Fibroblast of lung (primary cell): ENCODE data around the gene PSME4. TPM values are rescaled to one million over a fixed set of nuclear protein-coding genes. Genes with fewer than 3 reads are reported as not detected.
A peak's percentile ranks its signal among the peaks of the same experiment; 100 is the strongest.

Source experiments
- DNase-seq, 2 donors: peaks; one replicate each; pipeline versions ENCODE4 v3.0.0 to v3.0.0-alpha.2; 2010; ENCODE audit warnings: low read depth in 2 of 2
- H2AFZ ChIP-seq: 2 replicates; pipeline ENCODE4 v1.5.1; 2012; ENCODE audit warnings: low read length, control low read depth, inconsistent platforms
- H3K27ac ChIP-seq: 2 replicates; pipeline ENCODE4 v1.5.1; 2011; ENCODE audit warnings: low read length, control low read depth; ENCODE audit not compliant: insufficient read depth
- H3K27me3 ChIP-seq: 2 replicates; pipeline ENCODE4 v1.5.1; 2011; ENCODE audit warnings: mild to moderate bottlenecking, low read length; ENCODE audit not compliant: control insufficient read depth, insufficient read depth
- H3K36me3 ChIP-seq: 2 replicates; pipeline ENCODE4 v1.5.1; 2011; ENCODE audit warnings: low read length; ENCODE audit not compliant: control insufficient read depth, insufficient read depth
- H3K4me1 ChIP-seq: 2 replicates; pipeline ENCODE4 v1.5.1; 2011; ENCODE audit warnings: low read length; ENCODE audit not compliant: control insufficient read depth, insufficient read depth; ENCODE audit errors: extremely low read depth
- H3K4me2 ChIP-seq: 2 replicates; pipeline ENCODE4 v1.5.1; 2011; ENCODE audit warnings: low read length, control low read depth; ENCODE audit not compliant: insufficient read depth; ENCODE audit errors: extremely low read depth
- H3K4me3 ChIP-seq, 4 experiments: fragments of 200-600 bp in 1 of 4; sonication (generic) in 1 of 4; replicated peaks in 1 of 4; 2 replicates each; pipeline ENCODE4 v1.5.1; 2011 to 2016; ENCODE audit warnings: low read length in 4 of 4, low read depth in 3 of 4, mild to moderate bottlenecking in 3 of 4, control low read depth in 2 of 4, inconsistent platforms in 1 of 4, mixed read lengths in 1 of 4; ENCODE audit not compliant: insufficient read depth in 1 of 4; ENCODE audit errors: control extremely low read depth in 1 of 4
- H3K79me2 ChIP-seq: 2 replicates; pipeline ENCODE4 v1.5.1; 2012; ENCODE audit warnings: mild to moderate bottlenecking, low read length, inconsistent platforms; ENCODE audit not compliant: control insufficient read depth, insufficient read depth
- H3K9ac ChIP-seq: 2 replicates; pipeline ENCODE4 v1.5.1; 2011; ENCODE audit warnings: mild to moderate bottlenecking, low read length, control low read depth; ENCODE audit not compliant: insufficient read depth
- H3K9me3 ChIP-seq: 2 replicates; pipeline ENCODE4 v1.5.1; 2012; ENCODE audit warnings: low read depth, low read length; ENCODE audit not compliant: control insufficient read depth, insufficient read depth
- H4K20me1 ChIP-seq: 2 replicates; pipeline ENCODE4 v1.5.1; 2011; ENCODE audit warnings: low read length; ENCODE audit not compliant: control insufficient read depth, insufficient read depth; ENCODE audit errors: extremely low read depth
- EZH2 ChIP-seq: IDR thresholded peaks from 2 replicates; pipeline ENCODE4 v1.5.1; 2012; ENCODE audit warnings: low read length, control low read depth, mild to moderate bottlenecking; ENCODE audit errors: missing control alignments
- polyA plus RNA-seq, 2 donors: library from polyadenylated mRNA; depleted of rRNA in 1 of 2; stranded (reverse) in 1 of 2; unstranded in 1 of 2; fragments of >200 nt; gene quantifications; 2 replicates each; pipeline ENCODE4 v1.2.1, GENCODE V29; 2011 to 2012; ENCODE audit warnings: missing spikeins in 1 of 2
- total RNA-seq: library from RNA; depleted of rRNA; stranded (reverse); fragments of >200 nt; gene quantifications from 2 replicates; pipeline ENCODE4 v1.2.1, GENCODE V29; 2014
- TF ChIP-seq, protein P1 (sequence below), 2 donors: IDR thresholded peaks in 1 of 2; conservative IDR thresholded peaks in 1 of 2; 1 replicate in 1 of 2; 2 replicates in 1 of 2; pipeline ENCODE4 v1.5.1; 2011 to 2012; ENCODE audit warnings: low read length in 2 of 2, control low read depth in 1 of 2, inconsistent platforms in 1 of 2, low read depth in 1 of 2, mild to moderate bottlenecking in 1 of 2

Gene PSME4
- total and polyA plus RNA-seq, 2 donors (not counting 1 experiment from before 2014, with no cell fraction given): 26.8 to 34.6 TPM

DNA sequence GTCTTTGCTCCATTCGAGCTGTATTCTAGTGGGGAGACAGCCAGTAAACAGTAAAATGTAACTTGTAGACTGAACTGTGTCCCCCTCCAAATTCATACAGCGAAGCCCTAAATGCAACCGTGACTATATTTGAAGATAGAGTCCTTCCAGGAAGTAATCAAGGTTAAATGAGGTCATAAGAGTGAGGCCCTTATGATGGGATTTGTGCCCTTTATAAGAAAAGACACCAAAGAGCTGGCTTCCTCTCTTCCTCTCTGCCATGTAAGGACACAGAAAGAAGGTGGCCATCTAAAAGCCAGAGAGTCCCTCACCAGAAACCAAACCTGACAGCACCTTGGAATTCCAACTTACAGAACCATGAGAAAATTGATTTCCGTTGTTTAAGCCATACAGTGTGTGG is 142.5 kb downstream of the PSME4 start:
- Histone ChIP-seq H4K20me1 (no peaks in the 10 kb centered on the region), H3K9ac (no peak overlapping the region), H3K36me3 (no peaks in the 10 kb centered on the region), H3K79me2 (no peaks in the 10 kb centered on the region), H3K4me1 (no peaks in the 10 kb centered on the region), H3K27ac (no peak overlapping the region), H2AFZ (no peak overlapping the region), H3K9me3 (no peaks in the 10 kb centered on the region), H3K4me2 (no peak overlapping the region), H3K27me3 (no peaks in the 10 kb centered on the region), H3K4me3 (no peak overlapping the region)
- TF ChIP-seq, protein P1, sequence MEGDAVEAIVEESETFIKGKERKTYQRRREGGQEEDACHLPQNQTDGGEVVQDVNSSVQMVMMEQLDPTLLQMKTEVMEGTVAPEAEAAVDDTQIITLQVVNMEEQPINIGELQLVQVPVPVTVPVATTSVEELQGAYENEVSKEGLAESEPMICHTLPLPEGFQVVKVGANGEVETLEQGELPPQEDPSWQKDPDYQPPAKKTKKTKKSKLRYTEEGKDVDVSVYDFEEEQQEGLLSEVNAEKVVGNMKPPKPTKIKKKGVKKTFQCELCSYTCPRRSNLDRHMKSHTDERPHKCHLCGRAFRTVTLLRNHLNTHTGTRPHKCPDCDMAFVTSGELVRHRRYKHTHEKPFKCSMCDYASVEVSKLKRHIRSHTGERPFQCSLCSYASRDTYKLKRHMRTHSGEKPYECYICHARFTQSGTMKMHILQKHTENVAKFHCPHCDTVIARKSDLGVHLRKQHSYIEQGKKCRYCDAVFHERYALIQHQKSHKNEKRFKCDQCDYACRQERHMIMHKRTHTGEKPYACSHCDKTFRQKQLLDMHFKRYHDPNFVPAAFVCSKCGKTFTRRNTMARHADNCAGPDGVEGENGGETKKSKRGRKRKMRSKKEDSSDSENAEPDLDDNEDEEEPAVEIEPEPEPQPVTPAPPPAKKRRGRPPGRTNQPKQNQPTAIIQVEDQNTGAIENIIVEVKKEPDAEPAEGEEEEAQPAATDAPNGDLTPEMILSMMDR (conservative IDR thresholded peaks at IDR 0.05 in 1 of 2, IDR thresholded peaks at IDR 0.05 in 1 of 2; ENCODE audit: low read depth in 1 of 2, low read length in 2 of 2): no peak
- TF ChIP-seq EZH2: no peak
- no peak for DNase-seq

DNA sequence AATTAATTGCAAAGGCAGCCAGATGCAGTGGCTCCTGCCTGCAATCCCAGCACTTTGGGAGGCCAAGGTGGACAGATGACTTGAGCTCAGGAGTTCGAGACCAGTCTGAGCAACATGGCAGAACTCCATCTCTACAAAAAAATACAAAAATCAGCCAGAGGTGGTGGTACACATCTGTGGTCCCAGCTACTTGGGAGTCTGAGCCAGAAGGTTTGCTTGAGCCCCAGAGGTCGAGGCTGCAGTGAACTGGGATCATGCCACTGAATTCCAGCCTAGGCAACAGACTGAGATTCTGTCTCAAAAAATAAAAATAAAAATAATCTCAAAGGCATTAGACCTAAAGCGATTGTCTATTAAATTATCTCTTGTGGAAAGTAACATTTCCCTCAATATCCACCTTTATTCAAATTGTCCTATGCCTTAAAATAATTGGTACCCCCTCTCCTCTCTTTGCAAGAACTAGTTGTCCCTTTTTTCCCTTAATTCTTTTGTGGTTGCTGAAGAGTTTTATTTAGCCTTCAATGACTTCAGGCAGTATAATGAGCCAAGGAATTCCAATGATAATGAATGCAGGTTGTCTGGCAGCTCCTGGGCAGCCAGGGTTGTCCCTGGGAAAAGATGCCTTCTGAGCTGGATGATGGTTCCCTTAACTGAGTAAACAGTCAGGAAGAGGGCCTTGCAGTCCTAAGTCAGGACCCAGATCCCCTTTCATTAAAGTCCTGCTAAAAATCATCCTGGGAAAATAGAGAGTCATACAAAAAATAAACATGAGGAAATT is 143.2 kb downstream of the PSME4 start:
- H3K36me3 ChIP-seq: no peaks in the 10 kb centered on the region

DNA sequence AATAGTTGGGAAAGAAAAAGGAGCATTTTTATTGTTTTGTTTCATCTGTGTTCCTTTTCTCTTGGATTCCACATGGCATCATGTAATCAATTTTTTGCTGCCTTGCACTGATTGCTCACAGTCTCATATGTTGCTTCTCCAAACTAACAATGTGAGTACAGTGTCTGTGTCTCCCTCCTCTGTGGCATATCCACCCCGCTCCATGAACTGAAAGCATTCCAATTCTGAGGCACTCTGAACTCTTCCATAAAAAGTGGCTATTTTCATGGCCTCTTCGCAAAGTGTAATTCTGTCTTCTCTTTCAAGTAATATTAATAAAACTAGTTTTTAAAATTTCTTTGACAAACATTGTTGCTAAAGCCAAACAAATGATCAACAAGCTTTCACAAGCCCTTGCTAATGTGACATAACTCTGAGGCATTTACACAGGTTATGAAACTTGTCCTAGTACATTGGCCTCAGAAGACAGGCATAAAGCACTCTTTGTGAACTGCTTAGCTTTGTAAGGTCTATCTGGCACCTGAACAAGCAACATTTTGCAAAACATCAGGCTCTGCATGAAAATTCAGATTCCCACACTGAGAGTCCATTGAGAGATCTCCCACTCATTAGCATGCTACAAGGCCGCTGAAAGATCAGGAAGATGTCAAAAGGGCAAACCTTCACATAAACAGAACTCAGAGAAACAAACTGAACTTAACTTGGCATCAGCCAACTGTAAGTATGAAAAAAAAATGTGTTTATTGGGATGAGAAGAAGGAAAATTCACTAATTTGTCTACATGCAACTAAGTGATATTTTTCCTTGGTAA is 144.0 kb downstream of the PSME4 start:
- Histone ChIP-seq H3K4me3 (no peak overlapping the region), H3K4me2 (no peak overlapping the region)

More for the DNA sequence above, 143.2 kb downstream of the PSME4 start:
- Histone ChIP-seq H3K79me2 (no peaks in the 10 kb centered on the region), H3K27ac (no peak overlapping the region), H3K4me2 (no peak overlapping the region), H3K4me1 (no peaks in the 10 kb centered on the region), H3K27me3 (no peaks in the 10 kb centered on the region), H3K9me3 (no peaks in the 10 kb centered on the region), H2AFZ (no peak overlapping the region), H3K9ac (no peak overlapping the region), H3K4me3 (no peak overlapping the region), H4K20me1 (no peaks in the 10 kb centered on the region)
- DNase-seq: peak in 1 of 2 donors; percentile 69
- TF ChIP-seq, protein P1 (conservative IDR thresholded peaks at IDR 0.05 in 1 of 2, IDR thresholded peaks at IDR 0.05 in 1 of 2; ENCODE audit: low read depth in 1 of 2, low read length in 2 of 2): no peak
- no peak for TF ChIP-seq EZH2

More for the DNA sequence above, 144.0 kb downstream of the PSME4 start:
- no peaks in the 10 kb centered on the region for H3K27me3 ChIP-seq
- H2AFZ ChIP-seq: no peak overlapping the region
- no peaks in the 10 kb centered on the region for H3K36me3 ChIP-seq
- H3K4me1 ChIP-seq: no peaks in the 10 kb centered on the region
- peak in 1 of 2 donors; percentile 56 for DNase-seq
- no peak overlapping the region for H3K27ac ChIP-seq
- H3K79me2 ChIP-seq: no peaks in the 10 kb centered on the region
- H3K9ac ChIP-seq: no peak overlapping the region
- no peak for TF ChIP-seq EZH2
- TF ChIP-seq, protein P1 (conservative IDR thresholded peaks at IDR 0.05 in 1 of 2, IDR thresholded peaks at IDR 0.05 in 1 of 2; ENCODE audit: low read depth in 1 of 2, low read length in 2 of 2): no peak
- H4K20me1 ChIP-seq: no peaks in the 10 kb centered on the region
- H3K9me3 ChIP-seq: no peaks in the 10 kb centered on the region
